MM.1S (cell line): ENCODE data around the gene ADK.
"Not testable (repeated sequence)": the region's sequence is repeated elsewhere in the genome, so short reads cannot be mapped to it uniquely, and the experiment has no call there.

Experiments used
- CTCF ChIP-seq: fragments of 300-600 bp; sonication (generic); IDR thresholded peaks from 2 replicates; pipeline ENCODE4 v1.5.1; 2016; ENCODE audit warnings: antibody characterized with exemption, low read length, mixed read lengths
- EZH2 ChIP-seq: fragments of 300-600 bp; sonication (generic); optimal IDR thresholded peaks from 2 replicates; pipeline ENCODE3; 2017; ENCODE audit warnings: low read depth, mild to moderate bottlenecking, antibody characterized with exemption, low read length, mixed read lengths
- EZH2phosphoT487 ChIP-seq: fragments of 300-600 bp; sonication (generic); IDR thresholded peaks from 2 replicates; pipeline ENCODE4 v1.6.1; 2018; ENCODE audit warnings: antibody characterized with exemption, low read length

DNA sequence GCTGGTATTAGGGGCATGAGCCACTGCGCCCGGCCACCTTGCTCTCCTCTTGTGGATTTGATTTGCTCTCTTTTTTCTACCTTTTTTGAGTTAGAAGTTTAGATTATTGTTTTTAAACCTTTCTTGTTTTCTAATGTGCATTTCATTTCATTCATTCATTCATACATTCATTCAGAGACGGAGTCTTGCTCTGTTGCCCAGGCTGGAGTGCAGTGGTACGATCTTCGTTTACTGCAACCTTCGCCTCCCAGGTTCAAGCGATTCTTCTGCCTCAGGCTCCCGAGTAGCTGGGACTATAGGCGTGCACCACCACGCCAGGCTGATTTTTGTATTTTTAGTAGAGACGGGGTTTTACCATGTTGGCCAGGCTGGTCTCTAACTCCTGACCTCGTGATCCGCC lies 37.6 kb downstream of the ADK start:
- not testable (repeated sequence) for TF ChIP-seq CTCF, EZH2, EZH2phosphoT487
